ENCODE measurements around the gene EYS.

The EYS gene

DNA sequence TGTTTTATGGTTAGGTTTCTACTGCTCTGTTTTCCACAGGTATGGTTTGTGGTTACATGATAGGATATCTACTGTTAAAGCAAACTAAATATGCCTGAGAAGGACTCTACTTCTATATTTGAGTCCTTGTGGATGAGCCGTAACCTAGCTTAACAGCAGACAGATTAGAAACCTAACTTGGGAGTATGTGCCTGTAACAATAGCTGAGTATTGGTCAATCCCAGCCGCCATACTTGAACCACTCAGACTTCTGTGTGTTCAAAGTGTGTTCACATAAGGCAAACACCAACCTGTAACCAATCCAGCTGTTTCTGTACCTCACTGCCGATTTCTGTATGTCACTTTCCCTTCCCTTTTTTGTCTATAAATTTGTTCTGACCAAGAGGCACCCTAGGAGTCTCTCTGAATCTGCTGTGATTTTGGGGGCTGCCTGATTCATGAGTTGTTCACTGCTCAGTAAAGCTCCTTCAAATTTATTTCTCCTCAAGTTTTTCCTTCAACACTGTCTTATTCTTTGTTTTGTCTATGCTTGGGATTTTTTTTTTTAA lies 2034.4 kb downstream of the EYS start:
- TF ChIP-seq, protein P1, sequence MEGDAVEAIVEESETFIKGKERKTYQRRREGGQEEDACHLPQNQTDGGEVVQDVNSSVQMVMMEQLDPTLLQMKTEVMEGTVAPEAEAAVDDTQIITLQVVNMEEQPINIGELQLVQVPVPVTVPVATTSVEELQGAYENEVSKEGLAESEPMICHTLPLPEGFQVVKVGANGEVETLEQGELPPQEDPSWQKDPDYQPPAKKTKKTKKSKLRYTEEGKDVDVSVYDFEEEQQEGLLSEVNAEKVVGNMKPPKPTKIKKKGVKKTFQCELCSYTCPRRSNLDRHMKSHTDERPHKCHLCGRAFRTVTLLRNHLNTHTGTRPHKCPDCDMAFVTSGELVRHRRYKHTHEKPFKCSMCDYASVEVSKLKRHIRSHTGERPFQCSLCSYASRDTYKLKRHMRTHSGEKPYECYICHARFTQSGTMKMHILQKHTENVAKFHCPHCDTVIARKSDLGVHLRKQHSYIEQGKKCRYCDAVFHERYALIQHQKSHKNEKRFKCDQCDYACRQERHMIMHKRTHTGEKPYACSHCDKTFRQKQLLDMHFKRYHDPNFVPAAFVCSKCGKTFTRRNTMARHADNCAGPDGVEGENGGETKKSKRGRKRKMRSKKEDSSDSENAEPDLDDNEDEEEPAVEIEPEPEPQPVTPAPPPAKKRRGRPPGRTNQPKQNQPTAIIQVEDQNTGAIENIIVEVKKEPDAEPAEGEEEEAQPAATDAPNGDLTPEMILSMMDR (IDR thresholded peaks at IDR 0.05): no peak

DNA sequence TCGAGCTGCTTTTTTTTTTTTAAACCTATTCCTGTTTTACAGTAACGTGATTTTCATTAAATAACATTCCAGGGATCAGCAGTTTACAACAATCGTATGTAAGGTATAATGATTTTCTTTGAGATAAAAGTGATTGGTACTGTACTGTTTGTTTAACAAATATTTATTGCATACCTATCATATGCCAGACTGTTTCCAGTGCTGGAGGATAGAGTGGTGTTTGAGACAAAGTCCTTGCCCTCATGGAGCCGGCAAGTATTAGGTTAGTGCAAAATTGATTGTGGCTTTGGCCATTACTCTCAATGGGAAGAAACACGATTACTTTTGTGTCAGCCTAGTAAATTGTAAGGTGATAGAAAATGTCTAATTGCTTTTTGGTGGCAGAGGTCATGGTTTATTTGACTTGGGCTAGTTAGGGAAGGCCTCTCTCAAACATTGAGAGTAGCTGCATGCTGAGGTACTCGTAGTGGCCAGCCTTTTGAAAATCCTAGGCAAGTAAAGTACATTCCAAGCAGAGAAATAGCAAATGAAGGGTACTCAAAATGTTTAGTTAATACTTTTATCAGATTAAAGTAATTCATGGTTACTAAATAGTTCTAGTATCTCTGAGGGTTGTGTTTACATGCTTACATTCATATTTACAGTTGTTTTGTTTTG lies 2035.8 kb downstream of the EYS start:
- TF ChIP-seq, protein P1 (IDR thresholded peaks at IDR 0.05): no peak

All from LNCAP (cell line).